Panc1 (cell line): ENCODE data around the gene CPNE7.
"Not testable (repeated sequence)": the region's sequence is repeated elsewhere in the genome, so short reads cannot be mapped to it uniquely, and the experiment has no call there.

ENCODE experiments used
- CTCF ChIP-seq: fragments of 450-650 bp; IDR thresholded peaks from 2 replicates; pipeline ENCODE4 v1.5.1; 2017; ENCODE audit warnings: mild to moderate bottlenecking
- SIN3A ChIP-seq: IDR thresholded peaks from 2 replicates; pipeline ENCODE4 v1.6.1; 2012; ENCODE audit warnings: low read depth, mild to moderate bottlenecking, low read length, moderate library complexity, borderline replicate concordance; ENCODE audit not compliant: insufficient read depth

GRCh38 chr16:89634463-89635385 is 59.2 kb downstream of the CPNE7 start:
- not testable (repeated sequence) for TF ChIP-seq CTCF, SIN3A
